GM19324 (cell line): ENCODE measurements around the gene PPP2R3B.
"Not testable (repeated sequence)": the region's sequence is repeated elsewhere in the genome, so short reads cannot be mapped to it uniquely, and the experiment has no call there.

ENCODE experiments used
- ATAC-seq: cut with Tn5 transposase; IDR thresholded peaks from one replicate; pipeline ENCODE4 v1.9.1; 2021; ENCODE audit warnings: mild to moderate bottlenecking, moderate library complexity; ENCODE audit not compliant: unreplicated experiment, low FRiP score

PPP2R3B gene

DNA sequence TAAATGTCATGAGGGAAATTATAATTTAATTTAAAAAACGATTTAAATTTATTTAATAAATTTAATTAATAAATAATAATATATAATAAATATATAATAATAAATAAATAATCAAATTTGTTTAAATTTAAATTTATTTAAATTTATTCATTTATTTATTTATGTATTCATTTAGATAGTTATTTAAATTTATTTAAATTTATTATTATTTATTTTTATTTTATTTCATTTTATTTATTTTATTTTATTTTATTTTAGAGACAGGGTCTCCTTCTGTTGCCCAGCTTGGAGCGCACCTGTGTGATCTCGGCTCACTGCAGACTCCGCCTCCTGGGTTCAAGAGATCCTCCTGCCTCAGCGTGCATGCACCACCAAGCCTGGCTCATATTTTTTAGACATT is 18.4 kb upstream of the PPP2R3B start:
- ATAC-seq = no peak

DNA sequence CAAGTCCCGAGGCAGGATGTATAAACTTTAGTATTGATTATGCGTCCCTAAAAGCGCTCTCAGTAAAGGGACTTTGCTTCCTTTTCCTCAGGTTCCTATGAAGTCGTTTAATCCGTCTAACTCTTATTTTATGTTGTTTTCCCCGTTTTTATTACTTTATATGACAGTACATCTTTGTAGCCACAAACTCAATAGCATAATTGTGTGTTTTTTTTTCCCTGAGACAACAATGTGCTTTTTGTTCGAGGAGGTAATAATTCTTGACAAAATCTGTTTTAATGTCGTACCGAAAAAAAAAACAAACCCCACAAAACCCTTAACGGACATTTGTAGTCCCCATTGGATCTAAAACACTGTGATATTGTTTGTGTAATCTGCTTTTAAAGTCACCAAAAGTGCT is 17.9 kb upstream of the PPP2R3B start:
- no peak for ATAC-seq

DNA sequence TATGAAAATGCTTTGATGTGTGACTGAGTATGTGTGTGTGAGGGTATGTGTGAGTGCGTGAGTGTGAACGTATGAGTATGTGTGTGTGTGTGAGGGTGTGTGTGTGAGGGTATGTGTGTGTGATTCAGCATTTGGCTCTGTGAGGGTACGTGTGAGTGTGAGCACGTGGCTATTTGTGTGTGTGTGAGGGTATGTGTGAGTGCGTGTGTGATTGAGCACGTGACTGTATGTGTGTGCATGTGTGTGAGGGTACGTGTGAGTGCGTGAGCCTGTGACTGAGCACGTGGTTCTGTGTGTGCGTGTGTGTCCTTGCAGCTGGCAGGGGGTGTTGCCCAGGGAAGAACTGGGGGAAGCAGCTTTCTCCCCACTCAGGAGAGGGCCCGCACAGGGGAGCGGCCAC is 16.1 kb upstream of the PPP2R3B start:
- no peak for ATAC-seq

DNA sequence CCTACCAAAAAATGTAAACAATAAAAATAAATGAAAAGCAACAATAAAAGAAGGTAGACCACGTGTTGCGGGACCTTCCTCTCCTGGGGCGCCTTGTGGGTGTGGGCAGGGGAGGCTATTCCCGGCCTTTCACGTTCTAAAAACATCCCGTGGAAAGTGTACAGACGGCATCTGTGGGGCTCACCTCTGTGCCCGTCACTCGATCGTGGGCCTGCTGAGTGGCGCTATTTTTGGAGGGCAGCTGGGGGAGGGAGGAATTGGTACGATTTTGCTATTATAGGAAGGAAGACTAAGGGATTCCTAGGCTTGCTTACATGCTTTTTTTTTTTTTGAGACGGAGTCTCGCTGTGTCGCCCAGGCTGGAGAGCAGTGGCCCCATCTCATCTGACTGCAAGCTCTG is 13.6 kb upstream of the PPP2R3B start:
- ATAC-seq = no peak

DNA sequence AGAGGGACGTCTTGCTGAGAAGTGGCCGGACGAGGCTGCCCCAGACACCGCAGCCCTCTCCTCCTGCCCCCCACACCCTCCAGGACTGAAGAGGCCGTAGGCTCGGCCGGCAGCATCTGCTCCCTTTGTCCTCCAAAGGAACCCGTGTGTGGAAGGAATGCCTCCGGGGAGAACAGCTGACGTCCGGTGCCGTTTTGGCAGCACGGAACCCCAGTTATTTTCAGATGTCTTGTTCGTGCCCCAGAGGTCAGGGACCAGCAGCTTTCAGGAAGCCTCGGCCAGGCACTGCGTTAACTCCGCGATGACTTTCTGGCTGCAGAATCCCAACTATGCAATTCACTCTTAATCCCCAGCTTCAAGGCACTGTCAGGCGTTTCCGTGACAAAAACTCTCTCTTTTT is 10.9 kb upstream of the PPP2R3B start:
- ATAC-seq = no peak

DNA sequence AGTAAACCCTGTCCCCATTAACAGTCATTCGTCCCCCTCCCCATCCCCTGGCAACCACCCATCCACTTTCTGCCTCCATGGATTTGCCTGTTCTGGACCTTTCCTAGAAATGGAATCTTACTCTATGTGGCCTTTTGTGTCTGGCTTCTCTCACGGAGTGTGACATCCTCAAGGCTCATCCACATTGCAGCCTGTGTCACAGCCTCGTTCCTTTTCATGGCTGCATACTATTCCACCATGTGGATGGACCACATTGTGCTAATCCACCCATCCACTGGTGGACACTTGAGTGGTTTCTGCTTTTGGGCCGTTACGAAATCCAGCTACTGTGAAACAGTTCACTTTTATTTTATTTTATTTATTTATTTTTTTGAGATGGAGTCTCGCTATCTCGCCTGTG is 8.1 kb upstream of the PPP2R3B start:
- no peak for ATAC-seq

DNA sequence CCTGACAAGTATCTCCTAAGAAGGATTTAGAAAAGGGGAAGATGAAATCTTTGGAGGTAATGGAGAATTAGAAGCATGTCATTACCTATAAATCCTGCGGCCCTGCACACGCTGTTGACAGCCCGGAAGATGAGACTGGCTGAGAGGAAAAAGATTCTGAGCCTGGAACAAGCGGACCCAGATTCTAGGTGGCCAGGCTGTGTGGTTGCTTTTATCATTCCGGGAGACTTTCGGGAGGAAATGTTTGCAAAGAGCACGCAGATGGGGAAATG is 5.8 kb upstream of the PPP2R3B start:
- no peak for ATAC-seq

DNA sequence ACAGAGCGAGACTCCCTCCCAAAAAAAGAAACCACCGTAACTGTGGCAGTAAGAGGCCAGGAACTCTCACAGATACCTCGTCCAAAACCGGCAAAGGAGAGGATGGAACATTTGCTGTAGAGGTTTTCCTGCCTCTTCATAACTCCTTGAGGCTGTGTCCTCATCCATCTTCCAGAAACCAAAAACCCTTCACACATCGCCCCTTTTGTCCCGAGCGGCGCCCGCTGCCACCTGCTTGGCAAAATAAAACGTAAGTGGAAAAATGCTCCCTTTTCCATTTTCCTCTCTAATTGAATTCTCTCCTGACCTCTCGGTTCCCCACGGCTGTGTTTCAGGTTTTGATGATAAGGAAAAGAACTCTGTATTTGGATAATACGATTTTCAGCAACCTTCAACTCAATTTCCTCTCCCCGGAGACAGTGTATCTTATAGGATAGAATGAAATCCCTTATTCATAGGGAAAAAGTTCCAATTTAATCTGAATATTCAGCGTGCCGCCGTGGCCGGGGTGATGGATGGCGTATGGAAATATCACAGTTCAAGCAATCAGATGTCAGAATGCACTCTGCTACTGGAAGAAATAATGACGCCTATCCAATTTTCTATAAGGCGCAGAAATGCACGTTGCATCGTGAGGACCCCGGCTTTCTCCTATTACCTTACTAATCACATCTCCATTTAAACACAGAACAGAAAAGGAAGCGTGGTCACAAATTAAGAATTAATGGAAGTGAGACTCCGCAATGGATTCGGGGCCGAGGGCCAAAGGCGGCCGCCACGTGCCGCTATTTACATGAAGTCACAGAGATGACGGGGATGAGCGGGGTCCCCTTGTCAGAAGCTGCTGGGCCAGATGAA is 5.2 kb upstream of the PPP2R3B start:
- ATAC-seq = no peak

DNA sequence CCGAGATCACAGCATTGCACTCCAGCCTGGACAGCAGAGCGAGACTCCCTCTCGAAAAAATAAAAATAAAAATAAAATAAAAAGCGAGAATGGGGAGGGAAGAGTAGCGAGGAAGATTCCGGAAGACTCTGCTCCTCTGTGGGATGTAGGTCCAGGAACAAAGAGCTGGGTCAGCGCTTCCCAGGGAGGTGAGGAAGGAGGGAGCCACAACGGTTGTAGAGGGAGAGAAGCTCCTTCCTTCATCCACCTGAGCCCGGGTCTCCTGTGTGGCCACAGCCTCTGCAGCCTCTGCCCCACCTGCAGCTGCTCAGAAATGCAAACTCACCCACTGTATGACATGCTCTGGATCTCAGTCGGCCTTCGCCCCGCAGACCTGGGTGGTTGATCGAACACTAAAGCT is 3.8 kb upstream of the PPP2R3B start:
- ATAC-seq = no peak

DNA sequence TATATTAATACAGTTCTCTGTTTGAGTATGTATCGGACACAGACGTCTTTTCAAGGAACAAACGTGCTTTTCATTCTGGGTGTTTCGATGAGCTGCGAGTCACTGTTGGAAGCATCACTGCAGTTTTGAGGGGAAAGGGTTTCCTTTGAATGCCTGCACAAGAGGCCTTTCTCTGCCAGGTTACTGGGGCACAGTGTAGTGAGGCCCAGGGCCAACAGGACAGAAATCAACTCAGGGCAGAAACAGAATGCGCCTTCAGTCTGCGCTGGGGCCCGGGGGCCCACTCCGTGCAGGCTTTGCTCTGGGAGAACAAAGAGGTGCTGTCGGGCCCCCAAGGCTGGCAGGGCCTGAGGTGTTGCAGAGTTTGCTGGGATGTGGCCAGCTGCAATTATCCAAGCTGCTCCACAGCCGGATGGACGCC is 2.3 kb upstream of the PPP2R3B start:
- no peak for ATAC-seq

DNA sequence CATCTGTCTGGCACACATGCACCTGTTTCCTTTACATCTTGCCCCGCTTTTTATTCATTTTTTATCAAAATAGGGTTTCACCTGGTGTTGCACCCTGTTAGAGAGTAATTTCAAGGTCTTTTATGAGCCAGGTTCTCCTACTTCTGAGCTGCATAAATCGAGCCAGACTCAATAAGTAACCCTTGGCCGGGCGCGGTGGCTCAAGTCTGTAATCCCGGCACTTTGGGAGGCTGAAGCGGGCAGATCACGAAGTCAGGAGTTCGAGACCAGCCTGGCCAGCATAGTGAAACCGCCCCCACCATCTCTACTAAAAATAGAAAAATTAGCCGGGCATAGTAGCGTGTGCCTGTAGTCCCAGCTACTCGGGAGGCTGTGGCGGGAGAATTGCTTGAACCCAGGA is 1.0 kb upstream of the PPP2R3B start:
- ATAC-seq = no peak

DNA sequence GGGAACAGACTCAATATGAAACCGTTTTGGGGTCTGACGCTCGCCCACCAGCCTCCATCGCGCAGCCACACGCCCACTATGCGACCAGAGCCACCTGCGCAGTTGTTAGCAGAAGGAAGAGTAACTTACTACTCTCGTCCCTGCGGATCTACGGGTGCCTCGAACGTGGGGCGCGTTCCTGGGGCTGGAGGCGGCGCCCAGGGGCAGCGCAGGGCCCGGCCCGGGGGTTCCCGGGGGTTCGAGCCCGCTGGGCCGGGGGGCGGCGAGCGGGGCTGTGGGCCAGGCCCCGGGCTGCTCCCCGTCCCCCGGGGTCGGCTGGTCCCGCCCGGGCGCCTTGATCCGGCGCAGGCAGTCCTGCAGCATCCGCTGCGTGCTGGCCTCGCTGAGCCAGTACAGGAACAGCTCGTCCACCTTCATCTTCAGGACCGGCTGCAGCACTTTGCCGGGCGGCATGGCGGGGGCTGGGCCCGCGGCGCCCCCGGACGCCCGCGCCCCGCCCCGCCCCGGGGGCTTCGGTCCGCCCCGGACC is 404 bp downstream of the PPP2R3B start:
- ATAC-seq = no peak

DNA sequence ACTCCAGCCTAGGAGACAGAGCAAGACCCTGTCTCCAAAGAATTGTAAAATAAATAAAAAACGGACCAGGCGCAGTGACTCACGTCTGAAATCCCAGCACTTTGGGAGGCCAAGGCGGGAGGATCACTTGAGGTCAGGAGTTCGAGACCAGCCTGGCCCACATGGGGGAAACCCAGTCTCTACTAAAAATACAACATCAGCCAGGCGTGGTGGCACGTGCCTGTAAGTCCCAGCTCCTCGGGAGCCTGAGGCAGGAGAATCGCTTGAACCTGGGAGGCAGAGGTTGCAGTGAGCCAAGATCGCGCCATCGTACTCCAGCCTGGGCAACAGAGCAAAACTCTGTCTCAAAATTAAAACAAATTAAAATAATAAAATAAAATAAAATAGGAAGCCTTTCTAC is 971 bp downstream of the PPP2R3B start:
- not testable (repeated sequence) for ATAC-seq

DNA sequence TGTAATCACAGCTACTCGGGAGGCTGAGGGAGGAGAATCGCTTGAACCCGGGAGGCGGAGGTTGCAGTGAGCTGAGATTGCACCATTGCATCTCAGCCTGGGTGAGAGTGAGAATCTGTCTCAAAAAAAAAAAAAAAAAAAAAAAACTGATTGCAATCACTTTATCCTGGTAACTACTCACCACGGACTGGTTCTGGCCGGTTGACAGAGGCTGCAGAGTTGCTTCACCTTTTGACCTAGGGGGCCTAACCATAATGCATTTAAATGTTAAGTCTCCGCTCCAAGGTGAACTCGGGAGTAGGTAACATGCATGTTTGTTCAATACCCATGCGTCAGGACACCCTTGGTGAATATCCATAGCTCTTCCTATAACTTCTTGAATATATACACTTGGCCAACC is 1.8 kb downstream of the PPP2R3B start:
- no peak for ATAC-seq

DNA sequence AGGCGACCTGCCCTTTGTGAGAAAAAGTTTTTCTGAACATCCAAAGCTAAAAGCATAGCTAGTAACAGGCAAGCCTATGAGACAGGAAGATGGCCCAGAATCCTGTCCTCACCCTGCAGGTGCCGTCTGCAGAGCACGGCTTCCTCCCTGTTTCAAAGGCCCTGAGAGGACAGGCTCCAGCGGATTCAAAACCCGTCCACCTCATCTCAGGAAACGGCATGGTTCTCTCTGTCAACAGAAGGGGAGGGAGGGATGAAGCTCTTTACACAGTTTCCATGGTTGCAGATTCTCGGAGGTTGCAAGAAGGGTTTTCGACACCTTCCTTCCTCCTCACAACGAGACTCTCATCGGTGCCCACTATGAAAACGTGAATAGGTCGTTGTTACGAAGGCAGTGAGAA is 8.3 kb downstream of the PPP2R3B start:
- ATAC-seq = no peak

DNA sequence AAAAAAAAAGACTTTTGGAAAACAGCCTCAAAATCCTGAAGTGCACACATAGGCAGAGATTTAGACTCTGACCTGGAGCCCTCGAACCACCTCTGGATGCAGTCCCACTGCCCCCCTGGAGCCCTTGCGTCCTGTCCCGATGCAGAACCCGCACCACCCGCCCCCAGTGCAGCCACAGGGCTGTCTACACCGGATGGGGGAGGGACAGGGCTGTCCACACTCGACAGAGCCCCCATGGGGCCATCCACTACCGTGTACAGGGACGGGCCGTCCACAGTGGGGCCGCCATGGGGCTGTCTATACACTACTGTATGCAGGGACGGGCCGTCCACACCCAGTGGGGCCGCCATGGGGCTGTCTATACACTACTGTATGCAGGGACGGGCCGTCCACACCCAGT is 10.5 kb downstream of the PPP2R3B start:
- ATAC-seq = not testable (repeated sequence)

DNA sequence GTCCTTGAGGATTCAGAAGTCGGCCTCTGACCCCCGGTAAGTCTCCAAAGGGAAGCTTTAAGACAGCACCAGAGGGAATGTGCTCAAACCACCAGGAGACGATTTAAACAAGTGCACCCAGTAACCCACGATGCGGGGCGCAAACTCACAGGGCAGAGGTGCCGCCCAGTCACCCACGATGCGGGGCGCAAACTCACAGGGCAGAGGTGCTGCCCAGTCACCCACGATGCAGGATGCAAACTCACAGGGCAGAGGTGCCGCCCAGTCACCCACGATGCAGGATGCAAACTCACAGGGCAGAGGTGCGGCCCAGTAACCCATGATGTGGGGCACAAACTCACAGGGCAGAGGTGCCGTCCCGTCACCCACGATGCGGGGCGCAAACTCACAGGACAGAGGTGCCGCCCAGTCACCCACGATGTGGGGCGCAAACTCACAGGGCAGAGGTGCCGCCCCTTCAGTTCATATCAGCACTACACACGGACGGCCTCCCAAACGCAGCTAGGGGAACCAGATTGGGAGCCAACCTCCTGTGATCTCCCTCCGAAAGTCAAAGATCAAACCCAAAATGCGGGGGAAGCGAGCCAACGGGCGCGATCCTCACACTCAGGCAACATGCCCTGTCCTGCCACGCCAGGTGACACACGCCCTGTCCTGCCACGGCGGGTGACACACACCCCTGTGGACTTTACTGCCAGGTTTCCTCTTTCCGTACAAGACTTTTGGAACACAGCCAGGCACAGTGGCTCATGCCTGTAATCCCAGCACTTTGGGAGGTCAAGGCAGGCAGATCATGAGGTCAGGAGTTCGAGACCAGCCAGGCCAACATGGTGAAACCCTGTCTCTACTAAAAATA is 11.3 kb downstream of the PPP2R3B start:
- no peak for ATAC-seq

DNA sequence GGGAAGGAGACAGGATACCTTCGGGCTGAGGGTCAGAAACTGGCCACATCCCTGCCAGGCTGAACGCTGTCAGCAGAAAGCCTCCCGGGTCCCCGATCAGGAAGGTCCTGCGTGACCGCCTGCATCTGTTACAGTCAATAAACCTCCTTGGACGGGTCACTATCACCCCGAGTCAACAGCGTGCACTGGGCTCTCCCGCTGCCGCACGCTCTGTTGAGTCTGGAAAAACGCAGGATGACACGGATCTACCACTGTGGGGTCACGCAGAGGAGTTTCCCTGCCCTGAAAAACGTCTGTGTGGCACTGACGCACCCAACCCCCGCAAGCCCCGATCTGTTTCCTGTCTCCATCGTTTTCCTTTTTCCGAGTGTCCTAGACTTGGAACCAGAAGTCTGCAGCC is 12.1 kb downstream of the PPP2R3B start:
- no peak for ATAC-seq

DNA sequence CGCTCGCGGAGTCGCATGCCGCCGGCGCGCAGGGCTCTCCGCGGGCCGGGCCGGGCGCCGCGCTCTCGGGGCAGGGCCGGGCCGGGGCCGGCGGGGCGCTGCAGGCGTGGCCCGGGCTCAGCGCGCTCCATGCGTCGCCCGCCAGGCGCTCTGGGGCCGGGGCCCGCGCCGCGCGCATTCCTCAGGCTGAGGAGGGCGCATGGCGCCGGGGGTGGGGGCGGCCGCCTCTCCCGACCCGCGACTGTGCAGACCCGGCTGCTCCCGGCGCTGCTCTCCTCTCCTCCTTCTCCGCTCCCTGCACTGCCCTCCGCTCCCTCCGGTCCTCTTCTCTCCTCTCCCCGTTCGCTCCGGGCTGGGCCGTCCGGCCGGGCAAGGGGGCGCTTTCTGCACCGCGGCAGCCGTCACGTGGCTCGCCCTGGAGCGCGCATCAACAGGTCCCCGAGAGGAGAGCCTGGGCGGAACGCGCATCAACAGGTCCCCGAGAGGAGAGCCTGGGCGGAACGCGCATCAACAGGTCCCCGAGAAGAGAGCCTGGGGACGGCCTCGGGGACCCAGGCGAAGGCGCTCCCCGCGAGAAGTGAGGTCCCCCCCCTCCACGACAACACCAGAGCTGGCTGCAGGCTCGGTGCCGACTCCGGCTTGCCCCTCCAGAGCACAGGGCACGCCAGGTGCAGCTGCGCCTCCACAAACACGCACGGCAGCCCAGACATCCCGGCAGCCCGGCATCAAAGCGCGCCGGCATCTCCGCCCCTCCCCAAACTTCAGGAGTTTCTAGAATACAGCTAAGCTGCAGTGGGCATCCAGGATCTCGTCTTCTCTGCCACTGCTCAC is 12.9 kb downstream of the PPP2R3B start:
- no peak for ATAC-seq

DNA sequence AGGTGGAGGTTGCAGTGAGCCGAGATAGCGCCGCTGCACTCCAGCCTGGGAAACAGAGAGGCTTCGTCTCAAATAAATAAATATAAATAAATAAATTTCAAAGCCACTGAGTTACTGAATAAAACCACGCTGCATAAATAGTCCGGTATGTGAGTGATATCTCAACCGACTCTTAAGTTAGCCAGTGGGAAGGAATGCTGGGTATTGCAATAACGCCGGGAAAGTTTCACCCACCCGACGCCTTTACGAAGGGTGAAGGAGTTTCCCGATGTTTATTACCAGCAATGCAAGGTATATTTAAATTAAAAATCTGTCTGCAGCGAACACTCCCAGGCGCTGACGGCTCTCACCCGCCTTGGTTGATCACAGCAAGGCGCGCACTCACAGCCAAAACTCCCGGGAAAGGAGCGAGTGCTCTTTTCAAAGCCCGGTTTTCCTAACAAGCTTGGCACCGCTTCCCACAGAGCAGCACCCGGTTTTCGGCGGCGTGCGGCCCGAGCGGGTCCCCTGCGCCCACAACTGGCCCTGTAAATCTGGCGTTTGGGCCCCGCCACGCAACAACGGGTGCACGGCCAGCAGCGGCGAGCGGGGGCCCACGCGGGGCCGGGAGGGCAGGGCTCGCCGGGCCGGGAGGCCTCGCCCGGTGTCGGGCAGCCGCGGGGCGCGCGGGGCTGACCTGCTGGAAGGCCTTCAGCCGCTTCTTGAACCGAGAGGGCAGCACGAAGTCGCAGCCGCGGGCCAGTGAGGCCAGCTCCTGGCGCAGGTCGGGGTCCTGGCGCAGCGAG is 13.7 kb downstream of the PPP2R3B start:
- ATAC-seq = no peak
